Activated CD4-positive, alpha-beta T cell treated with anti-CD3 and anti-CD28 coated beads for 48 hours (primary cell): ENCODE data around the gene C1orf52.

Experiments used
- DNase-seq: peaks from one replicate; pipeline ENCODE4 v3.0.0-alpha.2; 2020

C1orf52 gene

DNA sequence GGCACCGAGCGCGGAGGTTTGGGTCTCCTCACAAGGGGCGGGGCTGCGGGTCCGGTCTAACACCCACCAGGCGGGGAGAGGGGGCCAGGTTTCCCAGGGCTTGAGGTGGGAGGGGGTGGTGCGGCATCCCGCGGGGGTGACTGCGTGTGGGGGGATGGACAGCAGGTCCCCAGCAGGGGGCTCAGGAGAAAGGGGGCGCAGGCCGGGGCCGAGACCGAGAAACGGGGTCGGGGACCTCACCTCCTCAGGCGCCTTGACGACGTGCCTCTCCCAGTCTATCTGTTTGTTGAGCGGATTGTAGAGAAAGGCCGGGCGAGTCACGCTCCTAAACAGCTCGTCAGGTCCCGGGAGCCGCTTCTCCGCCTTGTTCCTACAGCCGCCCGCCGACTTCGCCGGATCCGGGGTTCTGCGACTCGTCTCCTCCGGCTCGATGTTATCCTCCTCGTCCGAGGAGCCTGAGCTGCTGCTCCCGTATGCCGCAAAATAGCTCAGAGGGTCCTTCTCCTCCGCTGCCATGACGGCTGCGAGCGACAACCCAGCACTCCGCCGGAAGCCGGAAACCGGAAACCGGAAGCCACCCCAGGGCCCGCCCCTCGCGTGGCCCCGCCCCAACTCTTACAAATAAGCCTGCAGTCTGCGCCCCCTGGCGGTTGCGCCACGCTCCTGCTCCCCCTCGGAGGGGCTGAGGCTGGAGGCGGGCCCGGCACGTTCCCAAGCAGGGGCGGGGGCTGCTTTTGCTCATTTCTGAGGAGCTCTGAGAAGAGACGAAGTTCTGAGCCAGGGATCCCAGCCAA lies at the start of gene C1orf52:
Gene C1orf52, minus strand, starts transcription at position 545 of the 794 bp plus-strand sequence. Its CDS starts 29 bp downstream, at position 516.
- peak; percentile 99 for DNase-seq

DNA sequence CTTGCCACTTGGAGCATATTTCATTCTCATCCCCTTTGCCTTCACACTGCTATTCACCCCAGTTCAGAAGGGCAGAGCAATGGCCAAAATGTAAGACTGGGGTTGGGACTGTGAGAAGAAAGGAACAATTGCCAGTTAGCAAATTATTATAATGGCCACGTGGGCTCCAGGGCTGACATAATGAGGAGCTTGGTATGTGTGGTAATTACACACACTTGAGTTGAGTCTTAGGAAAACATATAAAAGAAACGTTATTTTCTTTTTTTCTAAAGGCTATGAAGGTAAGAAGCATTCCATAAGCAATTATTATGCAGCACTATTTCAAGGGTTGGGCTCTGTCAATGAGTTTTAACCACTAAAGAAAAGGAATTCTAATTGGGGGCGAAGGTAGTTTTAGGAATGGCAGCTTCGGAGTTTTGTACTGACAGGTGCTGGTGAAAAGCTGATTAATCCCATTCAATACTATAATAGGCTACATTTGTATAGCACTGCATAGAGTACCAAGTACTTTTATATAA lies 49.4 kb upstream of the C1orf52 start:
- no peak for DNase-seq

DNA sequence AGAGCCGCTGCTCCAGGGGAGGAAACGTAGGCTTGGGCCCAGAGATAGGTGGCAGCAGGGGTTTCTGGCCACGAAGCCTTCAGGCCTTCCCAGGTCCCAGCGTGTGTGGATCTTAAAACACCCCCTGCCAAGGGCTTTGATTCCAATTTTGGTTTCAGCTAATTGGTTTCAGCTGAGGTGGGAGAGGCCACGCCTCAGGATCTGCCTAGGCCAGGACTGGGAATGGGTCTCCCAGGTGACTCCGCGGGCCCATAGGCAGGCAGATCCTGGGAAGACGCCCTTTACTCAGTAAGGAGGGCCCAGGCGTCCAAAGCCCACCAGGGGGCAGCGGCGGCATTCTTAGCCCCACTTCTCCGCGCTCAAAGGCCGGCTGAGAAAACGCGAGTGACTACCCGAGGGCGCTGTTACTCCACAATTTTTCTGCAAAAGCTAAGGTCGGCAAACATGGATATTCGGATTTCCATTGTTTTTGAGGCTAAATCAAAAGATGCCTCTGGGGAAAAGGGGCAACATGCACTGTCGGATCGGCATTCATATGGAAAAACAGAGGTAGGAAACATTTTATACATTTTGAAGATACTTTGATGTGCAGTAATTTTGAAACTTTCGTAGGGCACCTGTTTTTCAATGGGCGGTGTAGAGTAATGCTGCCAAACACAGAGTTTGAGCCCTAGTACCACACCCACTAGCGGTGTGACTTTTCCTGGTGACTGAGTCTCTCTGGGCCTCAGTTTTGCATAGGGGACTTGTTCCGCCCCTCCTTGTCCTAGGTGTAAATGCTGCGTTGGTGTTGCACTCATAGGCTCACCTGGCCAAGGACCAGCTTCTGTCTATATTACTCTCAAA lies 48.7 kb upstream of the C1orf52 start:
- DNase-seq, result peak; percentile 82

DNA sequence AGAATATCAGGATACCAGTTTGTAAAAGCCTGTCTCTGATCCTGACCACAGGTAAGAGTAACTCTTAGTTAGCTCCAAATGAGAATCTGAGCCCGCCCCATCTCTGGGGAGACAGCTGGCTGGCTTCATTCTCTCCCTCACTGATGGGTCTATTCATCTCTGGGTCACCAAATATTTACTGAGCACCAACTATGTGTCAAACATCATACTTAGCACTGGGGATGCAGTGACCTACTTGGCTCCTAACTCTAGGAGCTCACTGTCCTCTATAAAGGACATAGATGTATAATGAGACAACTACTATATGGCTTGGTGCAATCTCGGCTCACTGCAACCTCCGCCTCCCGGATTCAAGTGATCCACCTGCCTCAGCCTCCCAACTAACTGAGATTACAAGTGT lies 46.8 kb upstream of the C1orf52 start:
- no peak for DNase-seq

DNA sequence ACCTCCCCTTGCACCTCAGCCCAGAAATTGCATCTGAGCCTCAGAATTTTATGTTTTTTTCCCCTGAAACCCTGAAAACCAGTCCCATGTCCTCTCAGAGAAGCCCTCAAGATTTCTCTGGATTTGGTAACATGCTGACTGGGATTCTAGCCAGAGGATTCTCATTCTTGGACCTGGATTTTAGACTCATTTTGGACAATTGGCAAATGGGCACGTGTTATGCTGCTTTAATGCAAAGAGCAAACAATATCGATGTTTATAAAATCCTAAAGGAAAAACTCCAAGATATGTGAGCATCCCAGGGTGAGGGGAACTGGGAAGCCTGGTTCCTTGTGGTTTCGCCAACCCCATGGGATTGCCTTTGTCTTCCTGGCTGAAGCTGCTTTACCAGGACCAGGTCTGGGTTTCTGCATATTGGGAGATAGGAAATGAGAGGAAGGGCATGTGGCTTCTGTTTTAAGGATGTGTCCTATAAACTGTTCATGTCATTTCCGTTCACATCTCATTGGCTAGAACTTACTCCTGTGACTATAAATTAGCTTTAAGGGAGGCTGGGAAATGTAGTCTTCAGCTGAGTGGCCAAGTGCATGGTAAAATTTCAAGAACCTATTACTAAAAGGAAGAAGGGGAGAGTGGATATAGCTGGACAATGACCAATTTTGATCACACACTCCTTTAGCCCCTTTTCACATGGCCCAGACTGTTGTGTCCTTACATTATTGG lies 44.1 kb upstream of the C1orf52 start:
- DNase-seq, result no peak

DNA sequence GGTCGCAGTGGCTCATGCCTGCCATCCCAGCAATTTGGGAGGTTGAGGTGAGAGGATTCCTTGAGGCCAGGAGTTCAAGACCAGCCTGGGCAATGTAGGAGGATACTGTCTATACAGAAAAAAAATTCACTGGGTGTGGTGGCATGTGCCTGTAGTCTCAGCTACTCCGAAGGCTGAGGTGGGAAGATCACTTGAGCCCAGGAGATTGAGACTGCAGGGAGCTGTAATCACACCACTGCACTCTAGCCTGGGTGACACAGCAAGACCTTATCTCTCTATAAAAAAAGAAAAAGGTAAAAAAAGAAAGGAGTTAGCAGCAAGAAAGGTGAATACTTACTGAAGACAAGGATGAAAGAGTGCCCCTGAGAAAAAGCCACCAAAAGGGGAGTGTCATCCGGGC lies 40.7 kb upstream of the C1orf52 start:
- no peak for DNase-seq

DNA sequence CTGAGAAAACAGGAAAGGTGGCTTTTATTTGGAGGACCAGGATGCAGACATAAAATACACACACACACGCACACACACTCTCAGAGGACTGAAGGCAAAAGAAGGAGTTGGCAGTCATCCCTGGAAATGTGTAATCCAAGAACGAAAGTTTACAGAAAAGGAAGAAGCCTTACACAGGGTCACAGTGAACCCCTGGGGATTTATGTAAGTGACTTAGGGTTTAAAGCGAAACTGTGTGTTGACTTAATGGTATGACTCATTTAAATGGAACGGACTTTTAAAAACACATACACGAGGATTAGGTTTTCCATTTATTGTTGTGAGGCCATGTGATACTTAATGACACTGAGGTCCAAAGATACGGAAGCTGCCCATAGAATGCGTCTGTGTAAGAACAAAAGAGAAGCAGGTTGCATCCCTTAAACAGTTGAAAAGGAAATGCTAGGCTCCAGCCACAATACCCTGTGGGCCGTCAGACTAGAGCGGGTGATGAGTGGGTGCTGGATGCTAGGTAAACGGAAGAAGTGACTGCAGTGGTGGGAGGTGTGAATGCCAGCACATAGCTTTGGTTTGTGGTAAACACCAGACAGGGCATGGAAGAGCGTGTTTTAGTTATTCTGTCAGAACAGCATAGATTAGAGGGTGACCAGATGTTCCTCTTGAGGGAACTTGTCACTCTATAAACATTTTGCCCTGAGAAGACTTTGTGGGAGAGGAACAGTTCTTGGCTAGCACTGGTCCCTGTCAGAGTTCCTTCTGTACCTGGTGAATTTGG lies 38.6 kb upstream of the C1orf52 start:
- DNase-seq, result peak; percentile 84

DNA sequence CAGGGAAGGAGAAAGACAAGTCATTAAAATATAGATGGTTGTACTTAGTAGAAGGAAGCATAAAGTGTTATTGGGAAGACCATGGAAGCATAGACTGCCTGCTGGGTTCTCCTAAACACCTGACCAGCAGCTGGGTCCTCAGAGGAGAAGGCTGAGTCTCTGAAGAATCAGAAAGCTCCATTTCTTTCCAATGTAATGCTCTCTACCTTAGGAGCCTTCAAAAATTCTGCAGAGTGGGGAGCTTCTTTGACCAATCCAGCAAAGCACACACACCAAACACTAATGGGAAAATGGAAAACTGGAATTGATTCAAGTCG lies 38.0 kb upstream of the C1orf52 start:
- DNase-seq, result no peak

DNA sequence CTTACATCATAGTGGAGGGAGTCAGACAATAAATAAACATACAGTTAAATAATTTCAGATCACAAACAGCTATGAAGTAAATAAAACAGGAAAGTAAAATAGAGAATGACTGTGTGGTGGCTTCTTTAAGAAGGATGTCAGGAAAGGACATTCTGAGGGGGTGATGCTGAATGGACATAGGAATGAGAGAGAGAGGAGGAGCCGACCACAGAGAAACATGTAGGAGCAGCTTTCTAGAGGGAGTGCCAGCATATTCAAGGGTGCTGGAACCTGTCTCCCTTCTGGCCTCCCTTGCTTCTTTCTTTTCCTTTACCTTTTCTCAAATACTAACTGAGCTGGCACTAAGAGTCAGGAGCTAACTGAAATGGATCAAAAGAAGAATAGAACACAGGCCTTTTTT lies 37.5 kb upstream of the C1orf52 start:
- DNase-seq, result no peak

DNA sequence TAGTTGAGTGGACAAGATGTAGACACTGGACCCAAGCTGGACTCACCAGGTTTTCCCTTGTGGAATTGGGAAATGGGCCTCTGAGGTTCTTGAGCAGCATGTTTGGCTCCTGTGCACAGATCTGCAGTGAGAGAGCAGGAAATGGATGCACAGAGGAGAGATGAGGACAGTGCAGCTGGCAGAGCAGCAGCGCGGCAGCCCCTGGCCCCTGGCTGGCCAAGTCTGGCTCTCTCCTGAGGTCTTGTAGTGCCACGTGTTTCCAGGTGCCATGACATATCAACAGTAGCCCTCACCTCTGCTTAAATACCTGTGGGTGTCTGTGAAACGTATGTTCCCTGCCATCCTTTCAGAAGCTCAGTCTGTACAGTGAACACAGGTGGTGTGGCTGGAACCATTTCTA lies 36.2 kb upstream of the C1orf52 start:
- no peak for DNase-seq

DNA sequence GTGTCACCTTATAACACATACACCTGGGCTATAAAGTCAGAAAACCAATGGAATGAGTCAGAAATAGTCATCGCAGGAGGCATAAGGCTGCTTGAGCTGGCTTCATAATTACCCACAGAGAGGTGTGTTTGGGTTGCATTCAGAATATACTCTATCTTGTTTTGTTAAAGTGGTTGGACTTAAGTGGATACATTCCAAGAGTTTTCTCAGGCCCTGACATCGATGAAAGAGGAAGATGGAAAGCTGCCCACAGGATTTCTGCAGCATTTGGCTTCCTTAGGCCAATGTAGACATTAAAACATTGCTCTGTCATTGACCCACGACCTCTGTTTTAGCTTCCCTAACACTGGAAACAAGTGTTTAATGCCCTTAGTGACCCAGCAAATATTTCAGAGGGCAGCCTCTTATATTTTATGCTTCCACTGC lies 35.6 kb upstream of the C1orf52 start:
- DNase-seq, result no peak

DNA sequence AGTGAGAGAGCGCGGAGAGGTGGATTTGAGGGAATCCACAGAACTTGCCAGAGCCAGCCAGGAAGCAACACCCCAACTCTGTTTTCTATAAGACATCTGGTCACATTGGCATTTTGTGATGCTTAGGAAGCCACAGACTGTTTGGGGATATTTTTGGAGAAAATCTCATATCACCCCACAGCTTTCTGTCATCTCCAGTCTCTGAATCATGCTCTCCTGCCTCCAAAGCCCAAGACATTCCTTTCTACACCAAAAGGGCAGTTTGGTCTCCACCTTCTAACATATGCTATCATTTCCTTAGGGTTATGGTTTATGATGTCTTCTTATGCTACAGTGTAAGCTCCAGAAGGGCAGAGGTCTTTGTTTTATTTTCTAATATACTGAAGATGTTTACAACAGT lies 31.4 kb upstream of the C1orf52 start:
- no peak for DNase-seq

DNA sequence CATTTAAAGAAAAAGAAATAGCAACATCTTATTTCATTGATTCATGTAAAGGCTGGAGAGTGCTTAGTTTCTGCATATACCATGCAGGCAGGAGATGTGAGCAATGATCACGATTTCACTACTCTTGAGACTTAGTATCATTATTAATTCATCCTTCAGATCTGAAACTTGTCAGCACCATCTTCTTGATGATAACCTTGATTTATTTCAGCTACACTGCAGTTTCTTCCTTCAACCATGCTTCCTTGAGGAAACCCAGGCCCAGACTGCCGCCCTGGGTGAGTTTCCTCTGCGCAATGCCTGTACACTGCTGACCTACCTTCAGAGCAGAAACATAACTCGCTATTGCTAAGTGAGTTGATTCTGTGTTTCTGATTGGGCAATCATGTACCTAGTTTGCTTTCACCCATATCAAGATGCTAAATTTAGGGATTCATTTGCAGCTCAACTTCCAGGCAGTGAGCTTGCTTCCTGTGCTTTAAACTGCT lies 30.4 kb upstream of the C1orf52 start:
- DNase-seq, result no peak

DNA sequence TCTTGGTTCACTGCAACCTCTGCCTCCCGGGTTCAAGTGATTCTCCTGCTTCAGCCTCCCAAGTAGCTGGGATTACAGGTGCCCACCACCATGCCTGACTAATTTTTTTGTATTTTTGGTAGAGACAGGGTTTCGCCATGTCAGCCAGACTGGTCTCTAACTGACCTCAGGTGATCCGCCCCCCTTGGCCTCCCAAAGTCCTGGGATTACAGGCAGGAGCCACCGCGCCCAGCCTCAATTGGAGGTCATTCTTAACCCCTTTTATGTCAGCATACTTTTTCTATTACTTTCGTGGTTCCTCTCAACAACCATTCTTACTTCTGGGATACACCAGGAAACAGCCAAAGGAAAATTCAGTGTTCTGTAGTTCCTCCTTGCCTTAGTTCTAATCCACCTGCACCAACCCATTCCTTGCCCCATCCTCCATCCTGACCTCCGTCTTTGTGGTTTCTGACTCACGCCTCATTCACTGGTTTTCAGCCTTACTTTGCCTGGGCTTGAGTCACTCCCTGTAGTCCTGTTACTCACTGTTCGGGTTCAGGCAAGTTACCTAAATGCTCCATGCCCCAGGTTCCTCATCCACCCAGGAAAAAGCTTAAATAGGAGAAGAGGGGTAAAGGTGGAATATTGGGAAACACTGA lies 29.9 kb upstream of the C1orf52 start:
- DNase-seq, result peak; percentile 61

DNA sequence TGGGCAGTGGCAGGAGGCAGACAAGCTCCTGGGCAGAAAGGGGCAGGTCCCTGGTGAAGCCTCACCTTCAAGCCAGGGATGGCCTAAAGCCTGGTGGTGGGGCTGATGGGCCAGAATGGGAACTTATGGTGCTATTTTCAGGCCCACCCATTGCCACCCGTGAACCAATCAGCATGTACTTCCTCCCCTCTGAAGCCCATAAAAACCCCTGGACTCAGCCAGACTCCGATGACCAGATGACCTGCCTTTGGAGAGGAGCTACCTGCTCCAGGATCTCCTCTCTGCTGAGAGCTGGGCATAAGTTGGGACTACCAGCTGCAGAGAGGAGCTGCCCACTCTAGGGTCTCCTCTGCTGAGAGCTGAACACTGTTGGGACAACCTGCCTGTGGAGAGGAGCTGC lies 24.7 kb upstream of the C1orf52 start:
- no peak for DNase-seq

DNA sequence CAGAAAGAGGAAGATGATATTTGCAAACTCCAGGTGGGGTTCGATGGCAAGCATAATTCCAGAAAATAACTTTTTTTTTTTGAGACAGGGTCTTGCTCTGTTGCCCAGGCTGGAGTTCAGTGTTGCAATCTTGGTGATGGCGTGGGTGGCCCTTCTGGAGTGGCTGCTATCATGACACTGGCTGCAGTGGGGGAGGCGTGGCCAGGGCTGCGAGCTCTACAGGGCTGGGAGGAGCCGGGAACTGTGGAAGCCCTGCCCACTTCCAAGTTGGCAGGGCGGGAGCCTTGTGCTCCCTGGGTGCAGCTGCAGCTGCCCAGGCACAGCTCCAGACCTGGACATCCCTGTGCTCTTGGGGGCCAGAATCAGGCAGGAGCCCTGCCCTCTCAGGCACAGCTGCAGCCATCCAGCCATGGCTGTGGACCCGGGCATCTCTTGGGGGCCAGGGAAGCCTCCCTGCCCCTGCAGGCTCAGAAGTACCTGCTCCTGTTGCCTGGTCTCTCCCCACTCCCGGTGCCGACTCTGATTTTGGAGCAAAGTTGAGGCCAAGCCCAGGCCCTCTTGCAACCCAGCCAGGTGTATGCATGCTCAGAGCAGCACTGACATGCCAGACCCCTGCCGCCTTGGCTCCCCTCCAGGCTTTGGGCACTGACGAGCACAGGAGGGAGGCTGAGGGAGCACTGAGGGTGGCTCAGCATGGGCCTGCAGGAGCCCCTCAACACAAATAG lies 24.2 kb upstream of the C1orf52 start:
- DNase-seq, result no peak

DNA sequence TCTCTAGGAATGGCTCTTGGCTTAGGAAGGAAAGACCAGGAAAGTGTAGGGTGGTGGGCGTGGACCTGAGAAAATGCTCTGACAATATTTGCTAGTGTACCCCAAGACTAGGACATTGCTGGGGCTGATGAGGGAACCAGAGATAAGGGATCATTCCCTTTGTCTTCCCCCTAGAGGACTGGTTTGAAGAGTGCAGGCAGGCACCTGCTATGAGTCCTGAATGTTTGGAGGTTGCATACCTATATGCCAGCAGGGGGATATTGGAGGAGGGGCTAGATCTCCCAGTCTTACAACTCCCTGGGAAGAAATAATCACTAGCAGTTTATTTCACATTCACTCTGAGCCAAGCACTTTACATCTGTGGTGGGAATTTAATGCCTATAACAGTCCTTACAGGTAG lies 23.0 kb upstream of the C1orf52 start:
- DNase-seq, result no peak

DNA sequence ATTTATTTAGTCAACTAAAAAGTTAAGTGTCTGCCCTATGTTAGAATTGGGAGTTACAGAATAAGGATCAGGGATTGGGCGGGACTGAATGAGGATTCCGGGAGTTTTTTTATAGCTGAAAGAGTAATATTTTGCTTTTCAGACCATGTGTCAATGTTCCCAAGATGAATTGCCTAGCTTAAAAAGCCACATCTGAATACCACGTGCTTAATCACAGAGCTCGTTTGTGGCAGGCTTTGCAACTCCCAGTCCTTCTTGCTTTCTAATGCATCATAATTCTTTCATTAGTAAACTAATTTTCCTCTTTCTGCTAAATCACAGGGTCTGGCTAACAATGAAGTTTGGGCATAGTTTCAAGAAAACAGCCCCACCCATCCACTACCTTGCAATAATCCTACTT lies 21.2 kb upstream of the C1orf52 start:
- no peak for DNase-seq

DNA sequence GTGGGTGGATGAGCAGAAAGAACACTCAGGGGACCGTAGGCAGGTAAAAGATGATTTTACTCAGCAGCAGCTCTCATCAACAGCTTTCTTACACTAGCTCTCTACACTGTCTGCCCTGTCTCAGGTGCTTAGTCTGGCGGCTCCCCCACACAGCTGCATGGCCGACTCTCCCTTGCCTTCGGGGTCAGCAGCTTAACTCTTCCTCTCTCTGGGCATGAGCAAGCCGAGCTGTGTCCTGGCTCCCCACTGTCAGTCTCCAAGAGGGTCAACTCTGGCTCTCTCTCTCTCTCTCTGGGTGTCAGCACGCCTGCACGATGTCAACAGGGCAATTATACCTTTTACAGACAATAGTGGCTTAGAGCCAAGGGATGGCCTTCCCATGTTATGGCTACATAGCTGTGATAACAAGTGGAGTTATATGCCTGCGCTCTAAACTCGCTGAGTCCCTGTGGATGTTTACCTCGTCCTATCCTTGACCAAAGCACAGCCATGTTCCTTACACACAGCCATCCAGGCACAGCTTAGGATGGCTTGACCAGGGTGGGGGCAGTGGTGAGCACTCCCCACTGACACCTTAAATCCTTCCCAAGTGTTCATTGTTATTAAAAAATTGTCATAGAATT lies 20.1 kb upstream of the C1orf52 start:
- DNase-seq, result no peak

DNA sequence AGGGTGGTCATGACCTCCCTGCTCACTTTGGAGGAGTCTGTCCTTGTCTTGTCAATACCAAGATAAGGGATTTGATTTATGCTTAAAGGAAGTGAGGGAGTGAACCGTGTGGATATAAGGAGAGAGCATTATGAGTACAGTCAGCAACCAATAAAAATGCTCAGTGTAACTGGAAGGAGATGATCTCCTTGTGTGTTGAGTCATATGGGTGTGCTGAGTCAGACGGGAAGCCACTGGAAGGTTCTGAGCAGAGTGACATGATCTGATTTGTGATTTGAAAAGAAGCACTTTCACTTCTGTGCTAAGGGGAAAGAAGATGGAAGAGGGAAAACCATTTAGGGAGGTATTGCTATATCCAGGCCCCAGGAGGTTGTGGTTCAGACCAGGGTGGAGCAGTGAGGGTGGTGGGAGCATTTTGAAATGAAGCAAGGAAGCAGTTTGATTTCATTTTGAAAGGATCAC lies 19.4 kb upstream of the C1orf52 start:
- peak; percentile 61 for DNase-seq

DNA sequence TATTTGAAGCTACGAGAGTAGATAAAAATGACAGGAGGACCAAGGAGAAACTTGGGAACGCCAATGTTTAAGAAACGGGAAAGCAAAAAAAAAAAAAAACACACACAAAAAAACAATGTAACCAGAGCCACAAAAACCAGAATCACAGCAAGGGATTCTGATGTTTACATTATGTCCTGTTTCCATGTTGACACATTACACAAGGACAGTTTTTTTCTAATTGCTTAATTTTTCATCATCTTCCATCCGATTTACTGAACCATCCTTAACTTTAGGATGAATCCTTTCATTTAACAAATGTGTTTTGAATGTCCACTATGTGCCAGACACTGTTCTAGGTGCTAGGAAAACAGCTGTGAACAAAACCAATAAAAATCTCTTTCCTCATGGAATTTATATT lies 18.3 kb upstream of the C1orf52 start:
- DNase-seq, result no peak
